HEK293 (cell line): ENCODE results near the gene TOM1L2.
A peak's percentile ranks its signal among the peaks of the same experiment; 100 is the strongest.

Experiments
- CTCF ChIA-PET: fragments of 350-600 bp; formaldehyde crosslinking; extraction: SDS; loops from one replicate; lab custom pipeline; 2021; ENCODE audit warnings: antibody characterized with exemption; lab: Yijun Ruan, JAX
- POLR2A ChIA-PET: fragments of 300-600 bp; formaldehyde crosslinking; extraction: SDS; loops from one replicate; lab custom pipeline; 2020; ENCODE audit warnings: antibody characterized with exemption, inconsistent platforms; lab: Yijun Ruan, JAX
- H3K27ac ChIP-seq: fragments of 200-500 bp; sonication (Bioruptor generic); 2 replicates; pipeline ENCODE4 v1.5.1; 2014; ENCODE audit warnings: low read depth, low read length, control low read depth, inconsistent platforms; ENCODE audit errors: extremely low read depth
- H3K36me3 ChIP-seq, 2 experiments: fragments of 200-500 bp in 1 of 2; sonication (Bioruptor generic) in 1 of 2; 1 replicate in 1 of 2; 2 replicates in 1 of 2; pipeline ENCODE4 v1.5.1; 2014 to 2017; ENCODE audit warnings: inconsistent platforms in 2 of 2, low read length in 2 of 2; ENCODE audit not compliant: control insufficient read depth in 2 of 2, insufficient read depth in 1 of 2
- H3K4me1 ChIP-seq: fragments of 200-500 bp; sonication (Bioruptor generic); 2 replicates; pipeline ENCODE4 v1.5.1; 2014; ENCODE audit warnings: mild to moderate bottlenecking, low read length, inconsistent platforms; ENCODE audit not compliant: control insufficient read depth, insufficient read depth
- H3K4me3 ChIP-seq: 2 replicates; pipeline ENCODE4 v1.5.1; 2011; ENCODE audit warnings: low read depth, mild to moderate bottlenecking, control low read depth, low read length, moderate library complexity
- H3K9me3 ChIP-seq: fragments of 200-500 bp; sonication (Bioruptor generic); 2 replicates; pipeline ENCODE4 v1.5.1; 2014; ENCODE audit warnings: low read depth, low read length, inconsistent platforms; ENCODE audit not compliant: control insufficient read depth, insufficient read depth
- BCL11B ChIP-seq: fragments of 450-650 bp; formaldehyde crosslinking; IDR thresholded peaks from 2 replicates; pipeline ENCODE4 v1.5.1; 2016; ENCODE audit warnings: low read depth, missing biosample characterization, missing genetic modification characterization
- CTCF ChIP-seq: fragments of 450-650 bp; formaldehyde crosslinking; IDR thresholded peaks from 2 replicates; pipeline ENCODE4 v1.5.1; 2016; ENCODE audit warnings: missing biosample characterization, missing genetic modification characterization
- HIC1 ChIP-seq: fragments of 450-650 bp; formaldehyde crosslinking; IDR thresholded peaks from 2 replicates; pipeline ENCODE4 v1.5.1; 2016; ENCODE audit warnings: missing biosample characterization, missing genetic modification characterization
- OSR2 ChIP-seq: fragments of 450-650 bp; formaldehyde crosslinking; IDR thresholded peaks from 2 replicates; pipeline ENCODE4 v1.5.1; 2016; ENCODE audit warnings: missing biosample characterization, missing genetic modification characterization
- PRDM1 ChIP-seq: fragments of 450-650 bp; formaldehyde crosslinking; IDR thresholded peaks from 2 replicates; pipeline ENCODE4; 2016; ENCODE audit warnings: missing biosample characterization, missing genetic modification characterization
- SP2 ChIP-seq: fragments of 450-650 bp; formaldehyde crosslinking; IDR thresholded peaks from 2 replicates; pipeline ENCODE4 v1.5.1; 2016; ENCODE audit warnings: missing biosample characterization, missing genetic modification characterization
- ZBTB49 ChIP-seq: fragments of 450-650 bp; formaldehyde crosslinking; IDR thresholded peaks from 2 replicates; pipeline ENCODE4 v1.5.1; 2016; ENCODE audit warnings: missing biosample characterization, missing genetic modification characterization, low read depth
- ZFP41 ChIP-seq: fragments of 450-650 bp; formaldehyde crosslinking; IDR thresholded peaks from 2 replicates; pipeline ENCODE4 v1.5.1; 2016; ENCODE audit warnings: missing biosample characterization, missing genetic modification characterization, borderline replicate concordance
- ZNF16 ChIP-seq: fragments of 450-650 bp; formaldehyde crosslinking; IDR thresholded peaks from 2 replicates; pipeline ENCODE4 v1.5.1; 2016; ENCODE audit warnings: low read depth, missing biosample characterization, missing genetic modification characterization
- ZNF169 ChIP-seq: fragments of 450-650 bp; formaldehyde crosslinking; IDR thresholded peaks from 2 replicates; pipeline ENCODE4 v1.5.1; 2016; ENCODE audit warnings: missing biosample characterization, missing genetic modification characterization
- ZNF280C ChIP-seq: fragments of 450-650 bp; formaldehyde crosslinking; IDR thresholded peaks from 2 replicates; pipeline ENCODE4 v1.5.1; 2016; ENCODE audit warnings: missing biosample characterization, missing genetic modification characterization
- ZNF292 ChIP-seq: fragments of 450-650 bp; formaldehyde crosslinking; IDR thresholded peaks from 2 replicates; pipeline ENCODE4 v1.5.1; 2016; ENCODE audit warnings: low read depth, missing biosample characterization, missing genetic modification characterization, borderline replicate concordance
- ZNF311 ChIP-seq: fragments of 450-650 bp; formaldehyde crosslinking; IDR thresholded peaks from 2 replicates; pipeline ENCODE4 v1.5.1; 2017; ENCODE audit warnings: missing biosample characterization, missing genetic modification characterization, borderline replicate concordance
- ZNF514 ChIP-seq: fragments of 450-650 bp; formaldehyde crosslinking; IDR thresholded peaks from 2 replicates; pipeline ENCODE4 v1.5.1; 2016; ENCODE audit warnings: missing biosample characterization, missing genetic modification characterization
- ZNF530 ChIP-seq: fragments of 450-650 bp; formaldehyde crosslinking; IDR thresholded peaks from 2 replicates; pipeline ENCODE4 v1.5.1; 2016; ENCODE audit warnings: low read depth, missing biosample characterization, missing genetic modification characterization
- ZNF621 ChIP-seq: fragments of 450-650 bp; formaldehyde crosslinking; IDR thresholded peaks from 2 replicates; pipeline ENCODE4 v1.5.1; 2017; ENCODE audit warnings: missing biosample characterization, missing genetic modification characterization
- ZNF623 ChIP-seq: fragments of 450-650 bp; formaldehyde crosslinking; IDR thresholded peaks from 2 replicates; pipeline ENCODE4 v1.5.1; 2016; ENCODE audit warnings: missing biosample characterization, missing genetic modification characterization
- ZNF624 ChIP-seq: fragments of 450-650 bp; formaldehyde crosslinking; IDR thresholded peaks from 2 replicates; pipeline ENCODE4 v1.5.1; 2017; ENCODE audit warnings: missing biosample characterization, missing genetic modification characterization
- ZXDB ChIP-seq: fragments of 450-650 bp; formaldehyde crosslinking; IDR thresholded peaks from 2 replicates; pipeline ENCODE4 v1.5.1; 2016; ENCODE audit warnings: missing biosample characterization, missing genetic modification characterization
- TF ChIP-seq, protein P1 (sequence below): fragments of 450-650 bp; formaldehyde crosslinking; IDR thresholded peaks from 2 replicates; pipeline ENCODE4 v1.5.1; 2016; ENCODE audit warnings: missing biosample characterization, missing genetic modification characterization, borderline replicate concordance
- TF ChIP-seq, protein P2 (sequence below): fragments of 450-650 bp; formaldehyde crosslinking; IDR thresholded peaks from 2 replicates; pipeline ENCODE4 v1.5.1; 2016; ENCODE audit warnings: missing biosample characterization, missing genetic modification characterization
- TF ChIP-seq, protein P3 (sequence below): fragments of 450-650 bp; formaldehyde crosslinking; IDR thresholded peaks from 2 replicates; pipeline ENCODE4 v1.5.1; 2017; ENCODE audit warnings: missing biosample characterization, missing genetic modification characterization

The TOM1L2 gene

DNA sequence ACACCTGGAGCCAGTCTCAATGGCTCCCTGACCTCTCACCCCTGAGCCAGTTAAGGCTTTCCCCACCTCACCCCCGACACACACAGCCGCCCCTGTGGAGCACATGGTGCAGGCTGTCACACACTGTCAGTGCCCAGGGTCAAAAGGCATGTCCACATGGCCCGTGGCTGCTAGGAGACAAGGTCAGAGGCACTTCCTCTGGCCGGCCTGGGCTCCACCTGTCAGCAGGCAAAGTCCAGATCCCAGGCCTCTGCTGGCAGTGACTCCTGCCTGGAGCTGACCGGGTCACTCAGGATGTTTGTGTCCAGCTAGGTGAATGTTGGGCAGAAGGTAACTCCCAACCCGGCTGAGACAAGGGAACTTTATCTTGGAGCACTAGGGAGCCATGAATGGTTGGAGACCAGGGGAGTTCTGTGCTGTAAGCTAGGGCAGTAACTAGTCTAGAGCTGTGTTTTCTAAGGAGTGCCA is 141.4 kb downstream of the TOM1L2 start:
- Histone ChIP-seq H3K9me3 (no peaks in the 10 kb centered on the region), H3K4me1 (peaks cover 16% of the 10 kb centered on the region)
- TF ChIP-seq ZNF16 (tag by site-specific recombination) (0 out of 2 replicates have a peak, but pooled peaks have one; percentile 47), ZBTB49 (no peak), BCL11B (tag by site-specific recombination) (0 out of 2 replicates have a peak, but pooled peaks have one; percentile 26)
- TF ChIP-seq, all 188 proteins: peak for 2
- Histone ChIP-seq H3K4me3 (no peak overlapping the region), H3K27ac (no peak overlapping the region), H3K36me3 (peaks cover 0 to 4% of the 10 kb centered on the region in 2 experiments; a peak in 2 of 3 replicates)
- CTCF ChIA-PET: no interaction called here
- POLR2A ChIA-PET: interaction anchor here (1.2 kb wide), 1 partner anchor 9 kb away, joined by 3 read pairs; no protein-coding TSS in a partner anchor

GRCh38 chr17:17830269-17830567 is 142.0 kb downstream of the TOM1L2 start:
- H3K4me1 ChIP-seq: peaks cover 13% of the 10 kb centered on the region
- H3K9me3 ChIP-seq: no peaks in the 10 kb centered on the region
- H3K4me3 ChIP-seq: no peak overlapping the region
- no peak overlapping the region for H3K27ac ChIP-seq
- CTCF ChIA-PET: interaction anchor here (1.2 to 1.5 kb wide), 2 partner anchors 19 to 29 kb away, joined by 3 to 4 read pairs; no protein-coding TSS in a partner anchor
- peaks cover 0 to 4% of the 10 kb centered on the region in 2 experiments; a peak in 2 of 3 replicates for H3K36me3 ChIP-seq
- POLR2A ChIA-PET: interaction anchor here (1.1 to 1.2 kb wide), 2 partner anchors 8 to 16 kb away, joined by 3 read pairs; no protein-coding TSS in a partner anchor
- TF ChIP-seq ZFP41 (tag by site-specific recombination) (no peak), ZNF624 (tag by site-specific recombination) (no peak), ZNF623 (tag by site-specific recombination) (no peak), ZNF621 (tag by site-specific recombination) (no peak), PRDM1 (no peak), ZNF169 (no peak), ZNF292 (tag by site-specific recombination) (no peak), ZXDB (tag by site-specific recombination) (no peak), OSR2 (tag by site-specific recombination) (no peak), CTCF (no peak), ZNF514 (tag by site-specific recombination) (no peak), HIC1 (tag by site-specific recombination) (no peak), ZNF530 (tag by site-specific recombination) (no peak), SP2 (tag by site-specific recombination) (no peak), ZNF280C (tag by site-specific recombination) (no peak), ZNF311 (tag by site-specific recombination) (no peak)
- TF ChIP-seq, protein P1, sequence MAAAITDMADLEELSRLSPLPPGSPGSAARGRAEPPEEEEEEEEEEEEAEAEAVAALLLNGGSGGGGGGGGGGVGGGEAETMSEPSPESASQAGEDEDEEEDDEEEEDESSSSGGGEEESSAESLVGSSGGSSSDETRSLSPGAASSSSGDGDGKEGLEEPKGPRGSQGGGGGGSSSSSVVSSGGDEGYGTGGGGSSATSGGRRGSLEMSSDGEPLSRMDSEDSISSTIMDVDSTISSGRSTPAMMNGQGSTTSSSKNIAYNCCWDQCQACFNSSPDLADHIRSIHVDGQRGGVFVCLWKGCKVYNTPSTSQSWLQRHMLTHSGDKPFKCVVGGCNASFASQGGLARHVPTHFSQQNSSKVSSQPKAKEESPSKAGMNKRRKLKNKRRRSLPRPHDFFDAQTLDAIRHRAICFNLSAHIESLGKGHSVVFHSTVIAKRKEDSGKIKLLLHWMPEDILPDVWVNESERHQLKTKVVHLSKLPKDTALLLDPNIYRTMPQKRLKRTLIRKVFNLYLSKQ (tag by site-specific recombination): no peak
- TF ChIP-seq, protein P2, sequence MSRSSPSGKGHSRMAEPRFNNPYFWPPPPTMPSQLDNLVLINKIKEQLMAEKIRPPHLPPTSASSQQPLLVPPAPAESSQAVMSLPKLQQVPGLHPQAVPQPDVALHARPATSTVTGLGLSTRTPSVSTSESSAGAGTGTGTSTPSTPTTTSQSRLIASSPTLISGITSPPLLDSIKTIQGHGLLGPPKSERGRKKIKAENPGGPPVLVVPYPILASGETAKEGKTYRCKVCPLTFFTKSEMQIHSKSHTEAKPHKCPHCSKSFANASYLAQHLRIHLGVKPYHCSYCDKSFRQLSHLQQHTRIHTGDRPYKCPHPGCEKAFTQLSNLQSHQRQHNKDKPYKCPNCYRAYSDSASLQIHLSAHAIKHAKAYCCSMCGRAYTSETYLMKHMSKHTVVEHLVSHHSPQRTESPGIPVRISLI: no peak
- TF ChIP-seq, protein P3, sequence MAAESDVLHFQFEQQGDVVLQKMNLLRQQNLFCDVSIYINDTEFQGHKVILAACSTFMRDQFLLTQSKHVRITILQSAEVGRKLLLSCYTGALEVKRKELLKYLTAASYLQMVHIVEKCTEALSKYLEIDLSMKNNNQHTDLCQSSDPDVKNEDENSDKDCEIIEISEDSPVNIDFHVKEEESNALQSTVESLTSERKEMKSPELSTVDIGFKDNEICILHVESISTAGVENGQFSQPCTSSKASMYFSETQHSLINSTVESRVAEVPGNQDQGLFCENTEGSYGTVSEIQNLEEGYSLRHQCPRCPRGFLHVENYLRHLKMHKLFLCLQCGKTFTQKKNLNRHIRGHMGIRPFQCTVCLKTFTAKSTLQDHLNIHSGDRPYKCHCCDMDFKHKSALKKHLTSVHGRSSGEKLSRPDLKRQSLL (tag by site-specific recombination): no peak
